ENCODE data around the gene TDRD10.

DNA sequence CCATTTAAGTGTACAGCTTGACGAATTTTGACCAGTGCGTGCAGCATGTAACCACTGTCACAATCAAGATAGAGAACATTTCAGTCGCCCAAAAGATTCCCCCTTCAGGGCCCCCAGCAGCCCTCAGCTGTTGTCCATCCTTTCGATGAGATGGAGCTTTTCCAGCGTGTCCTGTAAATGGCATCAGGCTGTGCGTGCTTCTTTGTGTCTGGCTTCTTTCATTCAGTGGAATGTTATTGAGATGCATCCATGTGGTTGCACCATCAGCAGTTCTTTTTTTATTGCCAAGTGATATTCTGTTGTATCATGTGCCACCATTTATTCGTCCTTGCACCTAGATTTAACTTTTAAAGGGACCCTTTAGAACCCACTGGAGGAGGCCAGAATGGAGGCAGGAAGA lies 34.6 kb downstream of the TDRD10 start:
- TF ChIP-seq, protein P1, sequence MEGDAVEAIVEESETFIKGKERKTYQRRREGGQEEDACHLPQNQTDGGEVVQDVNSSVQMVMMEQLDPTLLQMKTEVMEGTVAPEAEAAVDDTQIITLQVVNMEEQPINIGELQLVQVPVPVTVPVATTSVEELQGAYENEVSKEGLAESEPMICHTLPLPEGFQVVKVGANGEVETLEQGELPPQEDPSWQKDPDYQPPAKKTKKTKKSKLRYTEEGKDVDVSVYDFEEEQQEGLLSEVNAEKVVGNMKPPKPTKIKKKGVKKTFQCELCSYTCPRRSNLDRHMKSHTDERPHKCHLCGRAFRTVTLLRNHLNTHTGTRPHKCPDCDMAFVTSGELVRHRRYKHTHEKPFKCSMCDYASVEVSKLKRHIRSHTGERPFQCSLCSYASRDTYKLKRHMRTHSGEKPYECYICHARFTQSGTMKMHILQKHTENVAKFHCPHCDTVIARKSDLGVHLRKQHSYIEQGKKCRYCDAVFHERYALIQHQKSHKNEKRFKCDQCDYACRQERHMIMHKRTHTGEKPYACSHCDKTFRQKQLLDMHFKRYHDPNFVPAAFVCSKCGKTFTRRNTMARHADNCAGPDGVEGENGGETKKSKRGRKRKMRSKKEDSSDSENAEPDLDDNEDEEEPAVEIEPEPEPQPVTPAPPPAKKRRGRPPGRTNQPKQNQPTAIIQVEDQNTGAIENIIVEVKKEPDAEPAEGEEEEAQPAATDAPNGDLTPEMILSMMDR (IDR thresholded peaks at IDR 0.05) = no peak
- no peak for TF ChIP-seq POLR2AphosphoS5 (IDR thresholded peaks at IDR 0.05)

Data from esophagus muscularis mucosa (tissue), 3 donors.